GM12891 (cell line): ENCODE measurements around the gene MAP7D3.

ENCODE experiments used
- PAX5 ChIP-seq: IDR thresholded peaks from 2 replicates; pipeline ENCODE4 v1.6.1; 2011; ENCODE audit warnings: low read length, moderate library complexity, mild to moderate bottlenecking; ENCODE audit not compliant: insufficient read depth, severe bottlenecking
- POLR2A ChIP-seq: IDR thresholded peaks from 2 replicates; pipeline ENCODE4 v1.6.1; 2011; ENCODE audit warnings: low read depth, low read length, control low read depth
- POLR2AphosphoS5 ChIP-seq: IDR thresholded peaks from 2 replicates; pipeline ENCODE4 v1.6.1; 2011; ENCODE audit warnings: low read depth, low read length, control low read depth
- SPI1 ChIP-seq: IDR thresholded peaks from 2 replicates; pipeline ENCODE4 v1.6.1; 2011; ENCODE audit warnings: low read depth, low read length, control low read depth
- TAF1 ChIP-seq: IDR thresholded peaks from 2 replicates; pipeline ENCODE4 v1.6.1; 2011; ENCODE audit warnings: low read depth, low read length, control low read depth

DNA sequence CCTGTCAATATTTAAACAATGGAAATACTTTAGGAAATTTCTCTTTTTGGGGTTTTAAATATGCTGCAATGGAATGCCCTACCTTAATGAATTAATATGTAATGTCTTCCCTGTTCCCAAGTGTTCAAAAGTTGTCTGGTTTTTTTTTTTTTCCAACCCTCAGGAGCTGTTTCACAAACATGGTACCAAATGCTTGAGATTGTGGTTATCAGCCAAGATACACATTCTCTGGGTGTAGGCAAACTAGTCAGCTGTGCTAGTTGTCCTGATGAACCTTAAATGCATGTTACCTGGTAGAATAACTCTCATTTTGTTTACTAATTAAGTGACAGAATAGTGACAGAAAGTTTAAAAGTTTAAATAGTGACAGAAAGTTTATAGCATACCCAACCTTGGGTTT lies 53.2 kb downstream of the MAP7D3 start:
- no peak for TF ChIP-seq POLR2A
- no peak for TF ChIP-seq POLR2AphosphoS5
- no peak for TF ChIP-seq SPI1
- TF ChIP-seq TAF1: no peak
- no peak for TF ChIP-seq PAX5
